Loucy (cell line): ENCODE measurements around the gene SH3RF3.

ENCODE experiments used
- H2AFZ ChIP-seq: fragments of 200-600 bp; sonication (generic); 2 replicates; pipeline ENCODE4 v1.6.0; 2016; ENCODE audit warnings: antibody characterized with exemption, mild to moderate bottlenecking, low read length, moderate library complexity
- H3F3A ChIP-seq: fragments of 200-600 bp; 2 replicates; pipeline ENCODE4 v1.6.0; 2016; ENCODE audit warnings: antibody characterized with exemption, low read depth, mild to moderate bottlenecking
- H3K27me3 ChIP-seq: fragments of 200-600 bp; sonication (generic); 2 replicates; pipeline ENCODE4 v1.6.1; 2014; ENCODE audit warnings: low read length, mild to moderate bottlenecking; ENCODE audit not compliant: insufficient read depth, poor library complexity, severe bottlenecking
- H3K36me3 ChIP-seq: fragments of 200-600 bp; sonication (generic); 2 replicates; pipeline ENCODE4 v1.6.1; 2016; ENCODE audit warnings: low read length; ENCODE audit not compliant: insufficient read depth
- H3K4me1 ChIP-seq: fragments of 200-600 bp; sonication (generic); 2 replicates; pipeline ENCODE4 v1.5.1; 2014; ENCODE audit warnings: low read length, mild to moderate bottlenecking; ENCODE audit not compliant: insufficient read depth, poor library complexity, severe bottlenecking
- H3K4me2 ChIP-seq: fragments of 200-600 bp; sonication (generic); 2 replicates; pipeline ENCODE4 v1.6.0; 2014; ENCODE audit warnings: antibody characterized with exemption, low read length, low read depth, mild to moderate bottlenecking; ENCODE audit not compliant: poor library complexity, severe bottlenecking
- H3K4me3 ChIP-seq: fragments of 200-600 bp; sonication (generic); 2 replicates; pipeline ENCODE4 v1.5.1; 2014; ENCODE audit warnings: low read length, mild to moderate bottlenecking, mixed read lengths; ENCODE audit not compliant: poor library complexity, severe bottlenecking
- H3K79me2 ChIP-seq: fragments of 200-600 bp; sonication (generic); 2 replicates; pipeline ENCODE4 v1.6.1; 2014; ENCODE audit warnings: low read length; ENCODE audit not compliant: insufficient read depth
- H3K9ac ChIP-seq: fragments of 200-600 bp; sonication (generic); 2 replicates; pipeline ENCODE4 v1.6.0; 2014; ENCODE audit warnings: mild to moderate bottlenecking, low read depth, low read length, moderate library complexity; ENCODE audit not compliant: poor library complexity, severe bottlenecking
- H3K9me2 ChIP-seq: fragments of 200-600 bp; sonication (generic); replicated peaks from 2 replicates; pipeline ENCODE4 v1.6.1; 2016; ENCODE audit warnings: low read depth, low read length, mixed read lengths
- H3K9me3 ChIP-seq: fragments of 200-600 bp; sonication (generic); 2 replicates; pipeline ENCODE4 v1.6.1; 2014; ENCODE audit warnings: mild to moderate bottlenecking, antibody characterized with exemption, low read length, low read depth; ENCODE audit not compliant: insufficient read depth
- H4K20me1 ChIP-seq: fragments of 200-600 bp; sonication (generic); 2 replicates; pipeline ENCODE4 v1.6.0; 2014; ENCODE audit warnings: antibody characterized with exemption, low read length, mild to moderate bottlenecking; ENCODE audit not compliant: insufficient read depth, poor library complexity, severe bottlenecking
- CTCF ChIP-seq: fragments of 200-600 bp; sonication (generic); conservative IDR thresholded peaks from 2 replicates; pipeline ENCODE4 v1.5.1; 2014; ENCODE audit warnings: mild to moderate bottlenecking, antibody characterized with exemption, low read length
- EZH2phosphoT487 ChIP-seq: fragments of 200-600 bp; IDR thresholded peaks from 2 replicates; pipeline ENCODE4 v1.6.1; 2018; ENCODE audit warnings: antibody characterized with exemption, mild to moderate bottlenecking, moderate library complexity, borderline replicate concordance

The SH3RF3 gene

GRCh38 chr2:109422758-109423500, 293.9 kb downstream of the SH3RF3 start:
- H3K4me2 ChIP-seq: no peak overlapping the region

GRCh38 chr2:109423556-109424359, 294.8 kb downstream of the SH3RF3 start:
- Histone ChIP-seq H3K4me1 (no peaks in the 10 kb centered on the region), H3F3A (no peaks in the 10 kb centered on the region), H2AFZ (no peak overlapping the region), H3K9ac (no peak overlapping the region), H3K4me2 (no peak overlapping the region), H4K20me1 (no peaks in the 10 kb centered on the region), H3K4me3 (no peak overlapping the region), H3K27me3 (no peaks in the 10 kb centered on the region), H3K79me2 (no peaks in the 10 kb centered on the region), H3K9me2 (no peaks in the 10 kb centered on the region), H3K9me3 (no peaks in the 10 kb centered on the region), H3K36me3 (no peaks in the 10 kb centered on the region)
- no peak for TF ChIP-seq CTCF
- no peak for TF ChIP-seq EZH2phosphoT487

More at GRCh38 chr2:109422758-109423500, 293.9 kb downstream of the SH3RF3 start:
- H3F3A ChIP-seq: no peaks in the 10 kb centered on the region
- no peaks in the 10 kb centered on the region for H3K9me2 ChIP-seq
- H3K9ac ChIP-seq: no peak overlapping the region
- no peak overlapping the region for H3K4me3 ChIP-seq
- no peaks in the 10 kb centered on the region for H3K9me3 ChIP-seq
- no peaks in the 10 kb centered on the region for H3K27me3 ChIP-seq
- no peaks in the 10 kb centered on the region for H3K36me3 ChIP-seq
- no peaks in the 10 kb centered on the region for H3K4me1 ChIP-seq
- no peaks in the 10 kb centered on the region for H3K79me2 ChIP-seq
- no peak overlapping the region for H2AFZ ChIP-seq
- TF ChIP-seq EZH2phosphoT487 (no peak), CTCF (no peak)
- H4K20me1 ChIP-seq: no peaks in the 10 kb centered on the region

- Histone ChIP-seq H3K79me2 (no peaks in the 10 kb centered on the region), H3K4me3 (no peak overlapping the region), H2AFZ (no peak overlapping the region), H3K4me1 (no peaks in the 10 kb centered on the region), H3K9ac (no peak overlapping the region), H3K9me3 (no peaks in the 10 kb centered on the region), H3K9me2 (no peaks in the 10 kb centered on the region), H3K4me2 (no peak overlapping the region), H3K36me3 (no peaks in the 10 kb centered on the region), H3K27me3 (no peaks in the 10 kb centered on the region), H4K20me1 (no peaks in the 10 kb centered on the region), H3F3A (no peaks in the 10 kb centered on the region)
- no peak for TF ChIP-seq EZH2phosphoT487
- TF ChIP-seq CTCF: no peak
Observed at GRCh38 chr2:109425411-109425810, 296.4 kb downstream of the SH3RF3 start.
